H9 (cell line): Measurements from ENCODE around the gene LACRT. TPM values are rescaled to one million over a fixed set of nuclear protein-coding genes. Genes with fewer than 3 reads are reported as not detected.

Source experiments
- DNase-seq: peaks from one replicate; pipeline ENCODE4 v3.0.0-alpha.2; 2017
- H2AFZ ChIP-seq: one replicate; pipeline ENCODE4 v1.6.1; 2013; ENCODE audit warnings: mild to moderate bottlenecking, low read length, control low read depth, moderate library complexity
- H2AK5ac ChIP-seq: 2 replicates; pipeline ENCODE4 v1.6.1; 2013; ENCODE audit warnings: low read length, control low read depth, mixed read lengths; ENCODE audit not compliant: insufficient read length
- H2BK120ac ChIP-seq: one replicate; pipeline ENCODE4 v1.6.1; 2013; ENCODE audit warnings: low read depth, mild to moderate bottlenecking, low read length, control low read depth, inconsistent platforms; ENCODE audit not compliant: poor library complexity, severe bottlenecking
- H2BK12ac ChIP-seq: 2 replicates; pipeline ENCODE4 v1.6.1; 2013; ENCODE audit warnings: low read length, control low read depth, mixed read lengths, low read depth; ENCODE audit not compliant: insufficient read length
- H2BK15ac ChIP-seq: 2 replicates; pipeline ENCODE4 v1.6.1; 2013; ENCODE audit warnings: low read depth, low read length, control low read depth
- H2BK20ac ChIP-seq: one replicate; pipeline ENCODE4 v1.6.1; 2013; ENCODE audit warnings: low read depth, mild to moderate bottlenecking, low read length, control low read depth, inconsistent platforms; ENCODE audit not compliant: poor library complexity, severe bottlenecking
- H2BK5ac ChIP-seq: 2 replicates; pipeline ENCODE4 v1.6.1; 2013; ENCODE audit warnings: low read length, control low read depth, mixed read lengths; ENCODE audit not compliant: insufficient read length
- H3K14ac ChIP-seq: 2 replicates; pipeline ENCODE4 v1.6.1; 2013; ENCODE audit warnings: low read length, control low read depth; ENCODE audit not compliant: insufficient read depth
- H3K18ac ChIP-seq: 2 replicates; pipeline ENCODE4 v1.6.1; 2013; ENCODE audit warnings: low read depth, mild to moderate bottlenecking, mixed read lengths, low read length, control low read depth; ENCODE audit not compliant: insufficient read length
- H3K23ac ChIP-seq: 2 replicates; pipeline ENCODE4 v1.6.1; 2013; ENCODE audit warnings: low read length, control low read depth, mixed read lengths, low read depth; ENCODE audit not compliant: insufficient read length
- H3K23me2 ChIP-seq: 2 replicates; pipeline ENCODE4 v1.6.1; 2013; ENCODE audit warnings: low read depth, mild to moderate bottlenecking, mixed read lengths, low read length, control low read depth; ENCODE audit not compliant: insufficient read length, poor library complexity, severe bottlenecking
- H3K27ac ChIP-seq: 2 replicates; pipeline ENCODE4 v1.5.1; 2013; ENCODE audit warnings: low read length, control low read depth, mixed read lengths, low read depth; ENCODE audit not compliant: insufficient read length
- H3K27me3 ChIP-seq: 2 replicates; pipeline ENCODE4 v1.6.1; 2013; ENCODE audit warnings: low read length, control low read depth, inconsistent platforms; ENCODE audit not compliant: insufficient read depth
- H3K4ac ChIP-seq: 2 replicates; pipeline ENCODE4 v1.6.1; 2013; ENCODE audit warnings: low read depth, mild to moderate bottlenecking, control low read depth, inconsistent platforms, low read length, moderate library complexity
- H3K4me1 ChIP-seq: 2 replicates; pipeline ENCODE4 v1.6.1; 2013; ENCODE audit warnings: low read length, control low read depth, inconsistent platforms; ENCODE audit not compliant: insufficient read depth
- H3K4me2 ChIP-seq: 2 replicates; pipeline ENCODE4 v1.6.1; 2013; ENCODE audit warnings: low read length, control low read depth, mixed read lengths; ENCODE audit not compliant: insufficient read length, insufficient read depth
- H3K56ac ChIP-seq: 2 replicates; pipeline ENCODE4 v1.6.1; 2013; ENCODE audit warnings: low read depth, mild to moderate bottlenecking, mixed read lengths, low read length, control low read depth; ENCODE audit not compliant: insufficient read length
- H3K79me1 ChIP-seq: 2 replicates; pipeline ENCODE4 v1.6.1; 2013; ENCODE audit warnings: low read depth, mild to moderate bottlenecking, moderate library complexity, low read length, control low read depth, inconsistent platforms; ENCODE audit not compliant: insufficient read depth, poor library complexity, severe bottlenecking
- H3K79me2 ChIP-seq: 2 replicates; pipeline ENCODE4 v1.6.1; 2013; ENCODE audit warnings: low read length, control low read depth, inconsistent platforms; ENCODE audit not compliant: insufficient read depth
- H3K9ac ChIP-seq: 2 replicates; pipeline ENCODE4 v1.6.1; 2013; ENCODE audit warnings: low read length, control low read depth, mixed read lengths; ENCODE audit not compliant: insufficient read length; ENCODE audit errors: extremely low read depth
- H3K9me3 ChIP-seq: one replicate; pipeline ENCODE4 v1.6.1; 2013; ENCODE audit warnings: low read depth, low read length, inconsistent platforms; ENCODE audit not compliant: control insufficient read depth
- H3T11ph ChIP-seq: one replicate; pipeline ENCODE4 v1.6.1; 2013; ENCODE audit warnings: mild to moderate bottlenecking, low read length, control low read depth, inconsistent platforms
- H4K20me1 ChIP-seq: one replicate; pipeline ENCODE4 v1.6.1; 2013; ENCODE audit not compliant: control insufficient read depth, insufficient read length, insufficient read depth
- H4K5ac ChIP-seq: 2 replicates; pipeline ENCODE4 v1.6.1; 2013; ENCODE audit warnings: low read depth, mild to moderate bottlenecking, mixed read lengths, low read length, control low read depth; ENCODE audit not compliant: insufficient read length
- H4K8ac ChIP-seq: replicated peaks from 2 replicates; pipeline ENCODE4 v1.6.1; 2013; ENCODE audit warnings: low read length, control low read depth, mixed read lengths, low read depth; ENCODE audit not compliant: insufficient read length
- H4K91ac ChIP-seq: 2 replicates; pipeline ENCODE4 v1.6.1; 2013; ENCODE audit warnings: low read depth, mild to moderate bottlenecking, moderate library complexity, mixed read lengths, low read length, control low read depth; ENCODE audit not compliant: insufficient read length
- H3K27ac Mint-ChIP-seq, 3 experiments: 2 replicates in 2 of 3; 3 replicates in 1 of 3; pipeline ENCODE4 v1.8.0; 2020 to 2021; ENCODE audit warnings: mixed read lengths in 3 of 3, mild to moderate bottlenecking in 1 of 3, moderate library complexity in 1 of 3
- H3K27me3 Mint-ChIP-seq: 2 replicates; pipeline ENCODE4 v1.8.0; 2021; ENCODE audit warnings: low read depth, mild to moderate bottlenecking, moderate library complexity, mixed read lengths
- H3K36me3 Mint-ChIP-seq, 3 experiments: 2 replicates in 2 of 3; 3 replicates in 1 of 3; pipeline ENCODE4 v1.8.0; 2020 to 2021; ENCODE audit warnings: low read depth in 3 of 3, mixed read lengths in 3 of 3; ENCODE audit not compliant: insufficient read depth in 1 of 3
- H3K4me1 Mint-ChIP-seq, 2 experiments: 2 replicates each; pipeline ENCODE4 v1.8.0; 2020; ENCODE audit warnings: mixed read lengths in 2 of 2
- H3K4me3 Mint-ChIP-seq, 2 experiments: 2 replicates in 1 of 2; 3 replicates in 1 of 2; pipeline ENCODE4 v1.8.0; 2020 to 2021; ENCODE audit warnings: mild to moderate bottlenecking in 2 of 2, mixed read lengths in 2 of 2, moderate library complexity in 1 of 2
- H3K9me3 Mint-ChIP-seq, 2 experiments: 2 replicates in 1 of 2; 3 replicates in 1 of 2; pipeline ENCODE4 v1.8.0; 2020; ENCODE audit warnings: mild to moderate bottlenecking in 2 of 2, mixed read lengths in 2 of 2, moderate library complexity in 1 of 2
- CTCF ChIP-seq: fragments of 200-600 bp; sonication (generic); conservative IDR thresholded peaks from 3 replicates; pipeline ENCODE4 v1.8.0; 2021; ENCODE audit warnings: antibody characterized with exemption, mild to moderate bottlenecking
- WGBS: extraction: QIAGEN DNeasy Blood & Tissue Kit; methylation state at CpG from one replicate; pipeline ENCODE4 v1.1.7; 2013; ENCODE audit warnings: missing lambda C conversion rate, low lambda C conversion rate, mixed read lengths; ENCODE audit not compliant: insufficient read length; ENCODE audit errors: extremely low coverage; 5-methylcytosine and 5-hydroxymethylcytosine counted together
- total RNA-seq: library from RNA; stranded (reverse); gene quantifications from 2 replicates; pipeline ENCODE4 v1.2.1, GENCODE V29; 2021

The LACRT gene
- total RNA-seq, 1 experiment from 2014 or later = not detected

DNA sequence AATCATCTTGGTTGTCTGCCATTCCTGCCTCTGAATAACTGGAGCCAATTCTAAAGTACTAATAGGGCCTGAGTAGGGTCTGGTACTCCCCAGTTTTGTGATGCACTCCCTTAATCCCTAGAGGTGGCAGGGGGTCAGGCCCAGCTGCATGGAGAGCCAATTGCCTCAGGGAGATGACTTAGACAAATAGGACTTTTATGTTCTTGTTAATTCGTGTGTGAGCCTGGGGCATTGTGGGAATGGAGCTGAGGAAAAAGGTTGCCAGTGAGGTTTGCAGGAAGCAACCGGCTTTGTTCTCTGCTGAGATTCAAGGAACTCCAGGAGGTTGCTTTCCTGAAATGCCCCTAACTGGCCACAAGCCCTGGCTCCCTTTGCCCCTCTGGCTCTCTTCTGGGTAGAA, 20.2 kb upstream of the LACRT start:
- H3K27ac Mint-ChIP-seq = 0 out of 7 replicates have a peak overlapping the region, but pooled peaks of 2 of the 3 experiments have one; percentile 11 to 15
- Histone ChIP-seq H3K4ac (no peak overlapping the region), H3K18ac (no peak overlapping the region), H3K27me3 (no peaks in the 10 kb centered on the region), H2AFZ (no peak overlapping the region), H4K8ac (no peak overlapping the region), H3K23me2 (no peaks in the 10 kb centered on the region), H2BK15ac (no peak overlapping the region), H3K4me1 (no peaks in the 10 kb centered on the region), H3K23ac (no peak overlapping the region), H4K20me1 (no peaks in the 10 kb centered on the region), H2BK12ac (no peak overlapping the region), H3K9me3 (no peaks in the 10 kb centered on the region), H3K56ac (no peak overlapping the region), H2BK20ac (no peak overlapping the region), H2BK5ac (no peak overlapping the region), H3K79me1 (no peaks in the 10 kb centered on the region), H3K79me2 (no peaks in the 10 kb centered on the region; the same call in 1 of the 2 replicates), H4K91ac (no peak overlapping the region), H2AK5ac (no peak overlapping the region), H3K9ac (no peak overlapping the region), H3K27ac (no peak overlapping the region), H3K4me2 (no peak overlapping the region), H3T11ph (no peak overlapping the region), H2BK120ac (no peak overlapping the region), H4K5ac (no peak overlapping the region), H3K14ac (no peak overlapping the region)
- no CpG with 5 or more reads among the region's 2 CpGs for WGBS
- no peak for DNase-seq
- peaks cover 17% of the 10 kb centered on the region for H3K27me3 Mint-ChIP-seq
- no peak for TF ChIP-seq CTCF
- H3K4me3 Mint-ChIP-seq = no peak overlapping the region
- H3K4me1 Mint-ChIP-seq = peaks cover 19 to 28% of the 10 kb centered on the region in 2 experiments
- H3K9me3 Mint-ChIP-seq = peaks cover 0 to 2% of the 10 kb centered on the region in 2 experiments; a peak in 1 of 5 replicates
- peaks cover 0 to under 1% (median 0%) of the 10 kb centered on the region in 3 experiments; a peak in 1 of 7 replicates for H3K36me3 Mint-ChIP-seq
